Endodermal cell (in vitro differentiated cells): ENCODE results near the gene ATP6V1G3. TPM values are rescaled to one million over a fixed set of nuclear protein-coding genes. Genes with fewer than 3 reads are reported as not detected.

Experiments used
- DNase-seq: peaks from one replicate; pipeline ENCODE4 v3.0.0-alpha.2; 2017
- H3K27ac ChIP-seq: 2 replicates; pipeline ENCODE4 v1.5.1; 2013; ENCODE audit warnings: mild to moderate bottlenecking, low read depth, low read length, moderate library complexity
- H3K27me3 ChIP-seq: 2 replicates; pipeline ENCODE4 v1.6.1; 2013; ENCODE audit warnings: mild to moderate bottlenecking, low read length, moderate library complexity; ENCODE audit not compliant: insufficient read depth, control insufficient read depth, poor library complexity, severe bottlenecking
- H3K36me3 ChIP-seq: 2 replicates; pipeline ENCODE4 v1.7.0; 2013; ENCODE audit warnings: mild to moderate bottlenecking, low read length, moderate library complexity; ENCODE audit not compliant: control insufficient read depth, insufficient read depth
- H3K4me1 ChIP-seq: one replicate; pipeline ENCODE4 v1.7.0; 2013; ENCODE audit warnings: low read length; ENCODE audit not compliant: control insufficient read depth, insufficient read depth
- H3K4me3 ChIP-seq: 2 replicates; pipeline ENCODE4 v1.5.1; 2013; ENCODE audit warnings: mild to moderate bottlenecking, low read length, moderate library complexity
- H3K9ac ChIP-seq: 2 replicates; pipeline ENCODE4 v1.6.1; 2013; ENCODE audit warnings: mild to moderate bottlenecking, low read length, moderate library complexity; ENCODE audit not compliant: poor library complexity, severe bottlenecking; ENCODE audit errors: extremely low read depth
- H3K9me3 ChIP-seq: 2 replicates; pipeline ENCODE4 v1.6.1; 2013; ENCODE audit warnings: mild to moderate bottlenecking, low read length, moderate library complexity; ENCODE audit not compliant: control insufficient read depth
- H3K27ac Mint-ChIP-seq: 2 replicates; pipeline ENCODE4 v1.8.0; 2020; ENCODE audit warnings: mixed read lengths
- H3K27me3 Mint-ChIP-seq: 2 replicates; pipeline ENCODE4 v1.8.0; 2021; ENCODE audit warnings: mild to moderate bottlenecking, mixed read lengths; ENCODE audit not compliant: insufficient read depth
- H3K36me3 Mint-ChIP-seq: 2 replicates; pipeline ENCODE4 v1.8.0; 2020; ENCODE audit warnings: low read depth, mixed read lengths
- H3K4me1 Mint-ChIP-seq: 2 replicates; pipeline ENCODE4 v1.8.0; 2020; ENCODE audit warnings: mixed read lengths
- H3K4me3 Mint-ChIP-seq: 2 replicates; pipeline ENCODE4 v1.8.0; 2020; ENCODE audit warnings: mild to moderate bottlenecking, moderate library complexity, mixed read lengths
- H3K9me3 Mint-ChIP-seq: 2 replicates; pipeline ENCODE4 v1.8.0; 2020; ENCODE audit warnings: mild to moderate bottlenecking, mixed read lengths
- WGBS, 2 experiments: methylation state at CpG; one replicate each; pipeline versions ENCODE4 v1.1.5 to v1.1.7; 2013; ENCODE audit warnings: missing lambda C conversion rate in 2 of 2, mixed read lengths in 1 of 2; ENCODE audit not compliant: insufficient coverage in 1 of 2, insufficient read length in 1 of 2; 5-methylcytosine and 5-hydroxymethylcytosine counted together
- total RNA-seq, 2 donors: library from RNA; stranded (reverse); fragmentation: NEBNext Ultra II Directional in 1 of 2; extraction: Animal tissue kit (Norgen Biotek cat#: 25700) in 1 of 2; gene quantifications; 2 replicates in 1 of 2; 3 replicates in 1 of 2; pipeline ENCODE4 v1.2.1, GENCODE V29; 2021
- TF ChIP-seq, protein P1 (sequence below): fragments of 200-600 bp; sonication (generic); conservative IDR thresholded peaks from 2 replicates; pipeline ENCODE4 v1.5.0; 2021; ENCODE audit warnings: antibody characterized with exemption, mild to moderate bottlenecking

ATP6V1G3 gene
- total RNA-seq, 2 donors from 2014 or later, result 0.62 to 1.5 TPM

DNA sequence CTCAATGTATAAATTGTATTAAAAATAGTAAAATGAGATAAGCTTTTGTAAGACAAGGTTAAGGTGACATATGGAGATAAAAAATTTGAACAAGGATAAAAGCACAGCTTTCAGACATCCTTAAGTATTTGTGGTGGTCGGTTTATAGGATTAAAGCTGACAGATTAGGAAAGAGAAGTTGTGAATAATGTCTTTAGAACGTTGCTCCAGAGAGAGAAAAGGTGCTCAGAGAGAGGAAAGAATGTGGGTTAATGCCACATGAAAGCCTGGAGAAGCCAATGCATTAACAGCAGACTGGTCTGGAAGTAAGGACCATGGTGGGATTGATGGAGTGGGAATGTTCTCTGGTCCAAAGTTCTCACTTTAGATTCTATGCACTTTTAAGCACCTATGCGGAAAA is 44.8 kb downstream of the ATP6V1G3 start:
- Histone ChIP-seq H3K27me3 (no peaks in the 10 kb centered on the region), H3K4me1 (no peaks in the 10 kb centered on the region), H3K9me3 (no peaks in the 10 kb centered on the region), H3K4me3 (no peak overlapping the region), H3K27ac (no peak overlapping the region), H3K36me3 (no peaks in the 10 kb centered on the region), H3K9ac (no peak overlapping the region)
- Mint-ChIP-seq H3K4me3 (no peak overlapping the region), H3K36me3 (no peaks in the 10 kb centered on the region), H3K27me3 (no peaks in the 10 kb centered on the region), H3K4me1 (peaks cover 5% of the 10 kb centered on the region), H3K27ac (no peak overlapping the region), H3K9me3 (no peaks in the 10 kb centered on the region)
- no peak for DNase-seq
- TF ChIP-seq, protein P1, sequence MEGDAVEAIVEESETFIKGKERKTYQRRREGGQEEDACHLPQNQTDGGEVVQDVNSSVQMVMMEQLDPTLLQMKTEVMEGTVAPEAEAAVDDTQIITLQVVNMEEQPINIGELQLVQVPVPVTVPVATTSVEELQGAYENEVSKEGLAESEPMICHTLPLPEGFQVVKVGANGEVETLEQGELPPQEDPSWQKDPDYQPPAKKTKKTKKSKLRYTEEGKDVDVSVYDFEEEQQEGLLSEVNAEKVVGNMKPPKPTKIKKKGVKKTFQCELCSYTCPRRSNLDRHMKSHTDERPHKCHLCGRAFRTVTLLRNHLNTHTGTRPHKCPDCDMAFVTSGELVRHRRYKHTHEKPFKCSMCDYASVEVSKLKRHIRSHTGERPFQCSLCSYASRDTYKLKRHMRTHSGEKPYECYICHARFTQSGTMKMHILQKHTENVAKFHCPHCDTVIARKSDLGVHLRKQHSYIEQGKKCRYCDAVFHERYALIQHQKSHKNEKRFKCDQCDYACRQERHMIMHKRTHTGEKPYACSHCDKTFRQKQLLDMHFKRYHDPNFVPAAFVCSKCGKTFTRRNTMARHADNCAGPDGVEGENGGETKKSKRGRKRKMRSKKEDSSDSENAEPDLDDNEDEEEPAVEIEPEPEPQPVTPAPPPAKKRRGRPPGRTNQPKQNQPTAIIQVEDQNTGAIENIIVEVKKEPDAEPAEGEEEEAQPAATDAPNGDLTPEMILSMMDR, result no peak
- 76 to 77% methylated on average over 2 of the region's 3 CpGs for WGBS, 2 experiments

DNA sequence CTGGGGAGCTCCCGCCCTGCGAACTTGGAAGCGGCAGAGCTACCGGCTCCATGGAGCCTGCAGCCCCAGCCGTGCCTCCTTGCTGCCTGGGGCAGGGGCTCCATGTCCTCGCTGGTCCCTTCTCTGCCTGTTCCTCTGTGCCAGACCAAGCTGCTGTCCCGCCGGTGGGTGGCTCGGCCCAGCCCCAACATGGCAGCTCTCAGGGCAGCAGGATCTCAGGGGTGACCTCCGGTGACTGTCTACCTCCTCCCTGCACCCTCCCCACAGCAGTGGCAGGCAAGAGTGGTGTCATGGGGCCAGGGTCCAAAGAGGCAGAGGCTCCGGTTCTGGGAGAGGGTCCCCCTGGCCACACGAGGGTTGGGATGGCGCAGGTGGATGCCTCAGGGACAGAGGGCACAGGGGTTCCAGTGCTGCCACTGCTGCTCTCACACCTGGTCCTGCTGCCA is 45.8 kb downstream of the ATP6V1G3 start:
- no peak overlapping the region for H3K27ac Mint-ChIP-seq
- H3K9me3 Mint-ChIP-seq, result no peaks in the 10 kb centered on the region
- TF ChIP-seq, protein P1, result no peak
- H3K36me3 ChIP-seq, result no peaks in the 10 kb centered on the region
- no peaks in the 10 kb centered on the region for H3K4me1 ChIP-seq
- no peak overlapping the region for H3K27ac ChIP-seq
- peaks cover 5% of the 10 kb centered on the region for H3K4me1 Mint-ChIP-seq
- no peaks in the 10 kb centered on the region for H3K9me3 ChIP-seq
- no peak overlapping the region for H3K4me3 ChIP-seq
- DNase-seq, result no peak
- no peaks in the 10 kb centered on the region for H3K27me3 Mint-ChIP-seq
- no peak overlapping the region for H3K4me3 Mint-ChIP-seq
- no peak overlapping the region for H3K9ac ChIP-seq
- 96 to 97% methylated on average over 8 to 13 of the region's 13 CpGs for WGBS, 2 experiments
- H3K27me3 ChIP-seq, result no peaks in the 10 kb centered on the region
- no peaks in the 10 kb centered on the region for H3K36me3 Mint-ChIP-seq

DNA sequence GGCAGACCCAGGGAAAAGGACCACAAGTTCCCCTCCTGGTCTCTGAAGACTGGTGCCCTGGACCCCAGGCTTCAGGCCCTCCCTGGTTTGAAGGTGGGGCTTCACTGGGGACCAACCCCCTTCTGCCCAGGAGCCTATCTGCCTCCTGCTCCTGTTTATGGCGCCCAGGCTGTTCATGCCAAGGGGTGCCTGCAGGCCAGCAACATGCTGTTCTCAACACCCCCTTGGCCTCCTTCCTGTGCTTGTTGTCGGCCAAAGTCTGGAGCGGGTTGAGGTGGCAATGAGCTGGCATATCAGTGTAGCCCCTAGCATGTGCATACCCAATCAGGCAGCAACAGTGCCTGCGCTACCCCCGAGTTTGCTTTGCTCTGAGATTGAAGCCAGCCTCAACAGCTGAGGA is 46.3 kb downstream of the ATP6V1G3 start:
- Histone ChIP-seq H3K4me3 (no peak overlapping the region), H3K27me3 (no peaks in the 10 kb centered on the region), H3K27ac (no peak overlapping the region), H3K36me3 (no peaks in the 10 kb centered on the region), H3K9me3 (no peaks in the 10 kb centered on the region), H3K4me1 (no peaks in the 10 kb centered on the region), H3K9ac (no peak overlapping the region)
- WGBS, 2 experiments, result 93 to 100% methylated on average over 2 to 5 of the region's 5 CpGs
- peaks cover 5% of the 10 kb centered on the region for H3K4me1 Mint-ChIP-seq
- no peaks in the 10 kb centered on the region for H3K9me3 Mint-ChIP-seq
- no peaks in the 10 kb centered on the region for H3K36me3 Mint-ChIP-seq
- no peak for DNase-seq
- H3K27ac Mint-ChIP-seq, result no peak overlapping the region
- TF ChIP-seq, protein P1, result no peak
- H3K4me3 Mint-ChIP-seq, result no peak overlapping the region
- no peaks in the 10 kb centered on the region for H3K27me3 Mint-ChIP-seq
